NCI-H146 treated with DMSO at 0.1 percent for 48 hours (cell line): ENCODE results near the gene RABL2B.
A peak's percentile ranks its signal among the peaks of the same experiment; 100 is the strongest.

Experiments used
- DNase-seq: peaks from one replicate; lab custom pipeline; 2025; ENCODE audit not compliant: unreplicated experiment; lab: John Stamatoyannopoulos, UW

The RABL2B gene

GRCh38 chr22:50738649-50739227, 44.7 kb downstream of the RABL2B start:
- no peak for DNase-seq

- no peak for DNase-seq
Measured at GRCh38 chr22:50737728-50738648, 45.4 kb downstream of the RABL2B start, which contains the start of gene ACR. TSS of gene ACR (plus strand) at chr22:50738204. CDS start at chr22:50738236, 32 bp downstream.

GRCh38 chr22:50735739-50736030, 47.8 kb downstream of the RABL2B start:
- no peak for DNase-seq

GRCh38 chr22:50734986-50735738, 48.3 kb downstream of the RABL2B start:
- no peak for DNase-seq

DNA sequence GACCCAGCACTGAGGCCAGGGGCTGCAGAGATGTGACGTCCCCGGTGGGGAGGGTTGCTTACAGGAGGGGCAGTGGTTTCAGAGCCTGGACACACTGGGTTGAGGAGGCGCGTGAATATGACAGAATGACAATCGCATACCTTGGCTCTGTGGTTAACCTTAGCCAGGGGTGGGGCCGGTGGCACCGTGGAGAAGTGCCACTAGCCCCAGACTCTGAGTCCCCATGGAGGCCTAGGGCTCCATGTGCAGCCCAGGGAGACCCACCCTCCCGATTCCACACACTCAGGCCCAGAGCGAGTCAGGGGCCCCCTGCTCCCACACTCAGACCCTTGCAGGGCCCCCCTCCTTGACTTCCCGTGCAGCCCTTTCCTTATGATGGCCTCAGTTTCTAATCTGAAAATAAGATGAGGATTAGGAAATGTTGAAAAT, 49.1 kb downstream of the RABL2B start:
- no peak for DNase-seq

DNA sequence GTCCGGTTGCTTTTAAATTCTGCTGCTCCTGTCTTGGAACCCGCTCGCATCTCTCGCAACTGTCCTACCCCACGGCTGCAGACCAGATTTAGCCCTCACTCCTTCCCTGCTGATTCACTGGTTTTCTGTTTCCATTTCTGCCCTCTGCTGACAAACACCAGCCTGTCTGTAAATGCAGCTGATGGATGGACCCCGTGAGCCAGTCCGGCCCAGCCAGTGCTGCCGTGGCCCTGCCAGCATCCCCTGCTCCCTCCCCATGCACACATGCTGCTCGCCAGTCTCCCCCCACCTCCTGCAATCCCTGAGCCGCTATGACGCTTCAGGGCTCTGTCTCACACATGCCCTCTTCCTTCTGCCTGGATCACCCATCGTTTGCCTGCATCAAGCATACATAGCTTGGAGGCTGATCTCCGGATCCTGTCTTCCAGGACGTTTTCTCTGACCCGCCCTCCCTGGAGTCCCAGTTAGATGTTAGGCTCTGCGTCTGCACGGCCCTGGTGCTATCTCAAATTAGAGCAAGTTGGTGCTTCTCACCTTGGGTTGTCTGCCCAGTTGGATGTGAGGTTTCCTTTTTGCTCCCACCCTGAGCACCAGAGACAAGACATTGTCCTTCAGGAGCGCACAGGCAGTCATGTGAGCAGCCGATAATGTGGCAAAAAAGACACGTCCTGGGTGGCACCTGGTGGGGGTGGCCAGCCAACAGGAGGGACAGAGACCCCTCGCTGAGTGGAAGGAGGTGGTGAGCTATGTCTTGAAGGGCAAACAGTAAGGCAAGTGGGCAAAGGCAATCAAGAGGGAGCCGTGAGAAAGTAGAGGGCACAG, 49.7 kb downstream of the RABL2B start:
- DNase-seq, result no peak

DNA sequence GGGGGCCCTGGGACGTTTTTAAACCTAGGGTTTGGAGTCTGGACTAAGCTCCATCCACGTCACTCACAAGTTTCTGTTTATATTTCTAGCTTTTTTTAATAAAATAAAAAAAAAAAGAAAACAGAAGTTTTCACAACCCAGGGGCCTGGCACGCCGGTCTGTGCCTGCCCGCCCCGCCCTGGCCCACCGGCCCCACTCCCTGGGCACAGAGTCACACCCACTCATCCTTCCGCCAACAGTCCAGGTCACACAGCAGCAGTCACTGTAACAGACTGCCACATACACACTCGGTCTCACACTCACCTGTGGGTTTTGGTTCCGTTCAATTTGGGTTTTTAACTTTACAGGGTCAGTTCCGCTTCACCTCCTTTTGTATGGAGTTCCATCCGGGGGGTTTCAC, 50.8 kb downstream of the RABL2B start:
- DNase-seq, result no peak

GRCh38 chr22:50731811-50732624, 51.4 kb downstream of the RABL2B start:
- no peak for DNase-seq

- no peak for DNase-seq
Measured at GRCh38 chr22:50730941-50731661, 52.3 kb downstream of the RABL2B start.

DNA sequence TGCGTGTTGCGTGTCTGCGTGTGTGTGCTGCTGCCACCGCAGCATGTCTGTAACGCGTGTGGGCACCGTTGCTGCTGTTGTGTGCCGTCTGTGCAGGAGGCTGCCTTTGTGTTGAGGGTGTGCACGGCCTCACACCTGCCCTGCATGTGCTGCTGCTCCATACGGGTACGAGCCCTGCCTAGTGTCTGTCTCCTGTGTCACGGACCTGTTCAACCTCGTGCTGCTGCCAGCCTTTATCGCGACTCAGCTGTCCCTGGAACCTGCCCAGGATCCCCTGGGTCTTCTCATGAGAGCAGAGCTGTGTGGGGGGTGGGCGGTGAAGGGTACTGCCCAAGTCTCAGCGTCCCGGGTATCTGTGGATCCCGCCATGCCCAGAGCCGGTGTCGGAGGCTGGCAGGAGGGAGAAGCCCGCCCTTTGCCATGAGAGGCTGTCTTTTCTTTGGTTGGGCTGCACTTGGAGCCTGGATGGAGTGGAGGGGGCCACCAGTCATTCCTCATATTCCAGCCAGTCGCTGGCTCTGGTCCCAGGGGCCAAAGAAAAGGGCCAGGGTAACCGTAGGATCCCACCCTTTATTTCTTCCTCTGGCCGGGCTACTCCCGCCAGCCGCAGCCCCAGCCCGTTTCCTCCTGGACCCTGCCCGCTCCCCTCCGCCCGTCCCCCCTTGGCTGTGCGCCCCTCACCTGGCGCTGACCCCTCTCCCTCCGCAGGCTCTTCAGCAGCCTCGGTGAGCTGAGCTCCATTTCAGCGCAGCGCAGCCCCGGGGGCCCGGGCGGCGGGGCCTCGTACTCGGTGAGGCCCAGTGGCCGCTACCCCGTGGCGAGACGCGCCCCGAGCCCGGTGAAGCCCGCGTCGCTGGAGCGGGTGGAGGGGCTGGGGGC, 53.2 kb downstream of the RABL2B start:
- no peak for DNase-seq

DNA sequence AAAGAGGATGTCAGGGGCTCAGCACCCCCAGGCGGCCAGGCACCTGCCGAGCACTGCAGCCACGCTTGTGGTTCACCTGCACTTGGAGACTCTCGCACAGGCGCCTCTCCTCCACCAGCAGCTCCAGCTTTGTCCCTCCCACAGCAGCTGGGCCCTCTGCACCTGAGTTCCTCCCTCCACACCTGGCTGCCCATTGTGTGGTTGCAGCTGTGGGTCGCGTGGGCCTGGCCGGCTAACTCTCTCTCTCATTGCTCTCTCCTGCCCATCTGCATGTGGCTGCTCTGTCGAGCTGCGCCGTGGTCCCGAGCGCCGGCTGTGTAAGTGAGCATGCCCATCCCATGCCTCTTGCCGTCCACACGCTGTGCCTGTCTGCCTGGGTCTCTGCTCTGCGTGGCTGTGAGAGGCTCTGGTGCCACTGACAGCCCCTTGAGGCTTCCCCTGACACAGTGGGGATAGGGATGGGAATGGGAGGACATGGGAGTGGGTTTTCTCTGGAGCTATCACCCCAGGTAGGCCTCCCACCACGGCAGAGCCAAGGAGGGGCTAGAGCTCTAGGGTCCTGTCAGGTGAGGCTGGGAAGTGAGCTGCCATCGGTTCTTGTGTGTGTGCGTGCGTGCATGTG, 53.9 kb downstream of the RABL2B start:
- DNase-seq, result peak; percentile 19

- DNase-seq, result no peak
Measured at GRCh38 chr22:50728523-50728931, 54.9 kb downstream of the RABL2B start.

DNA sequence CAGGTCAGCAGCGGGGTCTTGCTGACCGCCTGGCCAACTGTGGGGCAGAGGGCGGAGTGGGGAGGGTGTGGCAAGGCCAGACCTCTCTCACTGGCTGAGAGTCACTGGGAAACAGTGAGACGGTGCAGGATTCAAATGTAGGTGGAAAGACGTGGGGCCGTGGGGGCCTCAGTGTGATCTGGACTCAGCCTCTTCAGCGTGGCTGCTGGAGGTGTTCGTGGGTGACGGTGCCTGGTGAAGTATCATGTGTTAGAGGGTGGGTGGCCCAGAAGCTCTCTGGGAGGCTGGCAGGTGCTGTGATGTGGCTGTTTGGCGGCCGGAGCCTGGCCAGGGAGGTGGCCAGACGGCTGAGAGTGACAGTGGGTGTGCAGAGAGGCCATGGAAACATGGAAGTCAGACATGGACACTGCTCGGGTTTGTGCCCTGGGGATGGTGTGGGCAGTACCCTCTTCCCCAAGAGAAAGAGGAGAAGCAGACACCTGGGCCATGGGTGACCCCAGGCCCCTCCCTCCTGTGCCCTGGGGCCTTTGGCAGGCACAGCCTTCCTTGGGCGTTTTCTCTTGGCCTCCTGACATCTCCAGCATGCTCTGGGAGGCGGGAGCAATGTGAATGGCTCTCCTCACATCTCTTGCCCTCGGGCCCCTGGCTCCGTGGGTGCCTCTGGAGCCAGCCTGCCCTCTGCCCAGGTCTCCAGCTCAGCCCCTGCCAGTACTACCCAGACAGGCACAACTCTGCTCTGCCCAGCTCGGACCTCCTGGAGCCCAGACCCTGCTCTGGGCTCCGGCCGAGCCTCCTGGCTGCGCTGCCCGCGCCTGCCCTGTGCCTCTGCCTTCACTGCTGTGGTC, 55.5 kb downstream of the RABL2B start:
- DNase-seq, result no peak

GRCh38 chr22:50726643-50727340, 56.6 kb downstream of the RABL2B start:
- no peak for DNase-seq

DNA sequence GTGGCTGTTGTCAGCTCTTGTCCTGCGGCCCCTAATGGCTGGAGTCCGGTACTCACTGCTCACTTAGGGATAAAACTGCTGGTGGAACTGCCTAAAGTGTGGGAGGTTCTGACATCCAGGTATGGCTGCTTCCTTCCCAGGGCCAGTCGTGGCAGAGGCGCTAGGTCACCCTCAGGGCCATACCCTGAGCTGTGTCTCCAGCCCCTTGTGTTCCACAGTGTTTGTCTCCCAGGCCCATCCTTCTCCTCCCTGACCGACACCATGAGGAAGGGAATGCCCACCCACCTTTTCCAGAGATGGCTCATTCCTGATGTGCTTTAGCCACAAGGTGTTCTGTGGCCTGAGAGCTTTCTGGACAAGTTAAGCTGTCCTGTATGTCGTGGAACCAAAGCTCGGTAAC, 57.8 kb downstream of the RABL2B start:
- no peak for DNase-seq

- DNase-seq, result no peak
Measured at GRCh38 chr22:50724616-50725015, 58.8 kb downstream of the RABL2B start.

GRCh38 chr22:50723991-50724390, 59.4 kb downstream of the RABL2B start:
- no peak for DNase-seq
